Glomerular visceral epithelial cell (primary cell): ENCODE data around the gene GPR62.
"Not testable (repeated sequence)": the region's sequence is repeated elsewhere in the genome, so short reads cannot be mapped to it uniquely, and the experiment has no call there.

Experiments
- DNase-seq: peaks from one replicate; pipeline ENCODE4 v3.0.0-alpha.2; 2016; ENCODE audit errors: extremely low spot score

Gene GPR62

GRCh38 chr3:51992017-51992682, 37.0 kb downstream of the GPR62 start:
- no peak for DNase-seq

- DNase-seq, result not testable (repeated sequence)
These were observed 38.5 kb downstream of the GPR62 start for GRCh38 chr3:51993657-51994056.

- DNase-seq, result no peak
These were observed 39.3 kb downstream of the GPR62 start for GRCh38 chr3:51994530-51994929.

- DNase-seq, result peak; percentile 93
These were observed 40.4 kb downstream of the GPR62 start, which contains the start of gene RPL29 for GRCh38 chr3:51995346-51996163. Gene RPL29, minus strand, starts transcription at chr3:51995895. Its CDS starts 434 bp downstream, at chr3:51995461.

- DNase-seq, result no peak
These were observed 42.0 kb downstream of the GPR62 start for GRCh38 chr3:51997172-51997571.

- peak; percentile 67 for DNase-seq
These were observed 42.9 kb downstream of the GPR62 start for GRCh38 chr3:51997935-51998596.

- DNase-seq, result no peak
These were observed 43.6 kb downstream of the GPR62 start for GRCh38 chr3:51998774-51999173.

GRCh38 chr3:51999846-52000245, 44.7 kb downstream of the GPR62 start:
- no peak for DNase-seq

- DNase-seq, result peak; percentile 75
These were observed 46.3 kb downstream of the GPR62 start for GRCh38 chr3:52001443-52001974.

- no peak for DNase-seq
These were observed 47.6 kb downstream of the GPR62 start for GRCh38 chr3:52002748-52003147.

GRCh38 chr3:52004163-52004787, 49.1 kb downstream of the GPR62 start:
- DNase-seq, result no peak

GRCh38 chr3:52004906-52005395, 49.8 kb downstream of the GPR62 start:
- DNase-seq, result no peak

- peak; percentile 38 for DNase-seq
These were observed 50.4 kb downstream of the GPR62 start for GRCh38 chr3:52005571-52005986.

GRCh38 chr3:52006017-52006819, 51.0 kb downstream of the GPR62 start:
- DNase-seq, result no peak

- DNase-seq, result no peak
These were observed 51.6 kb downstream of the GPR62 start for GRCh38 chr3:52006820-52007133.
